HepG2 (cell line): ENCODE results near the gene OSBPL10. TPM values are rescaled to one million over a fixed set of nuclear protein-coding genes. Genes with fewer than 3 reads are reported as not detected.

ENCODE experiments used
- ATAC-seq: fragments of 200-7000 bp; cut with Tn5 transposase; 3 replicates; pipeline ENCODE4 v1.9.1; 2020; ENCODE audit warnings: mild to moderate bottlenecking, moderate library complexity
- BruUV-seq: library from RNA; stranded (reverse); fragments of 400-500 nt; replicated peaks from 2 replicates; lab custom pipeline; 2021; lab: Mats Ljungman, UMichigan
- CTCF ChIA-PET: fragments of 300-600 bp; formaldehyde crosslinking; extraction: SDS; loops from one replicate; lab custom pipeline; 2021; ENCODE audit warnings: low total read pairs, inconsistent platforms, low intra/inter-chr PET ratio; lab: Yijun Ruan, JAX
- POLR2A ChIA-PET: fragments of 350-600 bp; sonication (Branson Sonifier 250); formaldehyde crosslinking; loops from one replicate; lab custom pipeline; 2020; ENCODE audit warnings: antibody characterized with exemption, inconsistent platforms; lab: Yijun Ruan, JAX
- DNase-seq: peaks from one replicate; pipeline ENCODE4 v3.0.0-alpha.2; 2015; ENCODE audit warnings: low spot score
- FAIRE-seq: peaks from 3 replicates; lab custom pipeline; 2011; peaks lifted over from hg19 to GRCh38; lab: Jason Lieb, UNC
- H2AFZ ChIP-seq: one replicate; pipeline ENCODE4 v1.6.1; 2011; ENCODE audit warnings: low read length, inconsistent platforms
- H3K27ac ChIP-seq: fragments of 300-600 bp; 3 replicates; pipeline ENCODE4 v1.8.0; 2011; ENCODE audit warnings: mixed run types, mild to moderate bottlenecking, mixed read lengths, low read length, inconsistent platforms; ENCODE audit not compliant: insufficient read depth; ENCODE audit errors: extremely low read length
- H3K27me3 ChIP-seq, 2 experiments: fragments of 200-600 bp in 1 of 2; 2 replicates in 1 of 2; 3 replicates in 1 of 2; pipeline versions ENCODE4 v1.6.0 to v1.8.0; 2011; ENCODE audit warnings: low read length in 2 of 2, mild to moderate bottlenecking in 2 of 2, moderate library complexity in 2 of 2, inconsistent platforms in 1 of 2; ENCODE audit not compliant: insufficient read depth in 2 of 2, control insufficient read depth in 1 of 2
- H3K36me3 ChIP-seq, 2 experiments: fragments of 200-600 bp in 1 of 2; replicated peaks in 1 of 2; 2 replicates in 1 of 2; 3 replicates in 1 of 2; pipeline versions ENCODE4 v1.5.1 to v1.8.0; 2011; ENCODE audit warnings: low read length in 2 of 2, inconsistent platforms in 1 of 2; ENCODE audit not compliant: insufficient read depth in 2 of 2, control insufficient read depth in 1 of 2
- H3K4me1 ChIP-seq: 2 replicates; pipeline ENCODE4 v1.5.1; 2012; ENCODE audit warnings: low read length, inconsistent platforms; ENCODE audit not compliant: insufficient read depth
- H3K4me2 ChIP-seq: 2 replicates; pipeline ENCODE4 v1.6.0; 2011; ENCODE audit warnings: low read depth, low read length, inconsistent platforms
- H3K4me3 ChIP-seq, 3 experiments: fragments of 200-600 bp in 1 of 3; sonication (generic), shearing (Covaris generic) in 1 of 3; replicated peaks in 1 of 3; 2 replicates each; pipeline ENCODE4 v1.5.1; 2011 to 2016; ENCODE audit warnings: low read length in 3 of 3, inconsistent platforms in 2 of 3, low read depth in 2 of 3, mild to moderate bottlenecking in 2 of 3, control low read depth in 1 of 3, mixed read lengths in 1 of 3; ENCODE audit not compliant: insufficient read depth in 1 of 3
- H3K79me2 ChIP-seq: one replicate; pipeline ENCODE4 v1.6.1; 2011; ENCODE audit warnings: low read length, inconsistent platforms; ENCODE audit not compliant: insufficient read depth
- H3K9ac ChIP-seq: 2 replicates; pipeline ENCODE4 v1.6.0; 2011; ENCODE audit warnings: mild to moderate bottlenecking, low read depth, low read length, inconsistent platforms; ENCODE audit not compliant: insufficient read depth
- H3K9me3 ChIP-seq: 2 replicates; pipeline ENCODE4 v1.5.1; 2012; ENCODE audit warnings: mild to moderate bottlenecking, low read length
- H4K20me1 ChIP-seq: 2 replicates; pipeline ENCODE4 v1.6.0; 2011; ENCODE audit warnings: inconsistent platforms, mild to moderate bottlenecking, low read length, moderate library complexity; ENCODE audit not compliant: insufficient read depth
- ATF7 ChIP-seq, 2 experiments: fragments of 450-650 bp in 1 of 2; sonication (generic) in 1 of 2; formaldehyde crosslinking in 1 of 2; IDR thresholded peaks; 2 replicates each; pipeline versions ENCODE4 v1.4.0 to v1.6.1; 2016 to 2020; ENCODE audit warnings: antibody characterized with exemption in 1 of 2, mild to moderate bottlenecking in 1 of 2, missing genetic modification reagents in 1 of 2
- ELK4 ChIP-seq: sonication (generic); formaldehyde crosslinking; IDR thresholded peaks from 2 replicates; pipeline ENCODE4 v1.9.0; 2021; ENCODE audit warnings: missing genetic modification reagents, borderline replicate concordance
- FOXP4 ChIP-seq: sonication (generic); formaldehyde crosslinking; IDR thresholded peaks from 2 replicates; pipeline ENCODE4 v1.4.0; 2020; ENCODE audit warnings: missing genetic modification reagents
- JUND ChIP-seq: sonication (generic); formaldehyde crosslinking; IDR thresholded peaks from 2 replicates; pipeline ENCODE4 v1.8.0; 2022; ENCODE audit warnings: mild to moderate bottlenecking, missing genetic modification reagents
- NFIB ChIP-seq: sonication (generic); formaldehyde crosslinking; IDR thresholded peaks from 2 replicates; pipeline ENCODE4 v1.9.0; 2021; ENCODE audit warnings: missing genetic modification reagents, mild to moderate bottlenecking, borderline replicate concordance
- SALL1 ChIP-seq: sonication (generic); formaldehyde crosslinking; IDR thresholded peaks from 2 replicates; pipeline ENCODE4 v1.8.0; 2022; ENCODE audit warnings: mild to moderate bottlenecking, missing genetic modification reagents
- STAT5B ChIP-seq: sonication (generic); formaldehyde crosslinking; IDR thresholded peaks from 2 replicates; pipeline ENCODE4 v1.4.0; 2020; ENCODE audit warnings: missing genetic modification reagents
- TAF15 ChIP-seq: fragments of 200-400 bp; formaldehyde crosslinking; IDR thresholded peaks from one replicate; pipeline ENCODE4 v1.6.1; 2018; ENCODE audit warnings: mild to moderate bottlenecking, low read depth, low read length; ENCODE audit not compliant: poor library complexity, severe bottlenecking
- ZBTB10 ChIP-seq: sonication (generic); formaldehyde crosslinking; IDR thresholded peaks from 2 replicates; pipeline ENCODE4 v1.4.0; 2020; ENCODE audit warnings: missing genetic modification reagents, borderline replicate concordance
- ZBTB39 ChIP-seq: sonication (generic); formaldehyde crosslinking; IDR thresholded peaks from 2 replicates; pipeline ENCODE4 v1.5.0; 2020; ENCODE audit warnings: missing genetic modification reagents
- ZNF569 ChIP-seq: sonication (generic); formaldehyde crosslinking; IDR thresholded peaks from 2 replicates; pipeline ENCODE4 v1.5.0; 2020; ENCODE audit warnings: mild to moderate bottlenecking, missing genetic modification reagents, moderate library complexity, borderline replicate concordance
- WGBS: methylation state at CpG from one replicate; pipeline ENCODE4 v1.1.6; 2017; ENCODE audit warnings: low lambda C conversion rate; 5-methylcytosine and 5-hydroxymethylcytosine counted together
- in situ Hi-C: cut with HindIII; loops from 2 replicates; pipeline ENCODE4 v1.10.0; 2017; ENCODE audit warnings: low pct_unique_long_range_greater_than_20kb; ENCODE audit not compliant: extremely low pct_ligation_motif_present
- intact Hi-C: fragments of 100-400 bp; cut with micrococcal nuclease; formaldehyde crosslinking; loops from one replicate; pipeline ENCODE4 v1.10.0; 2022; ENCODE audit not compliant: unreplicated experiment
- polyA plus RNA-seq, 8 experiments: library from polyadenylated mRNA; depleted of rRNA in 3 of 8; stranded (reverse) in 7 of 8; unstranded in 1 of 8; fragments of >200 nt; fragmentation: Illumina TruSeq in 4 of 8; extraction: Trizol in 4 of 8; gene quantifications; 2 replicates each; pipeline versions ENCODE4 v1.2.1 to v1.2.3, GENCODE V29; 2011 to 2016; ENCODE audit warnings: low read depth in 4 of 8, missing spikeins in 1 of 8, mixed read lengths in 1 of 8; ENCODE audit not compliant: insufficient read depth in 1 of 8
- total RNA-seq, 5 experiments: library from RNA; depleted of rRNA; stranded (reverse); fragments of >200 nt; fragmentation: Illumina TruSeq; extraction: Trizol; gene quantifications; 2 replicates each; pipeline ENCODE4 v1.2.3, GENCODE V29; 2016; ENCODE audit warnings: low read depth in 1 of 5

OSBPL10 gene
- total and polyA plus RNA-seq, 2 of the 13 experiments (the other 11 are each of a cell fraction or from before 2014, with no cell fraction given), result 10.3 to 28.6 TPM

GRCh38 chr3:31754575-31755278, 226.3 kb downstream of the OSBPL10 start:
- FAIRE-seq, result no peak
- WGBS, result 88% methylated on average over 5 of the region's 6 CpGs
- Histone ChIP-seq H3K9ac (no peak overlapping the region), H3K36me3 (peaks cover 0 to 3% of the 10 kb centered on the region in 2 experiments; a peak in 1 of 5 replicates), H3K4me3 (no peak overlapping the region), H3K4me2 (no peak overlapping the region), H4K20me1 (no peaks in the 10 kb centered on the region), H3K27ac (no peak overlapping the region), H3K27me3 (no peaks in the 10 kb centered on the region), H2AFZ (no peak overlapping the region), H3K4me1 (no peaks in the 10 kb centered on the region), H3K9me3 (no peaks in the 10 kb centered on the region), H3K79me2 (no peaks in the 10 kb centered on the region)
- no peak for DNase-seq
- in situ Hi-C loops (no loop called here), intact Hi-C loops (no loop called here)
- CTCF ChIA-PET, result no interaction called here
- POLR2A ChIA-PET, result no interaction called here
- no peak for ATAC-seq
- BruUV-seq, result no TSS peak
- TF ChIP-seq ZBTB10 (CRISPR knock-in tag), result no peak
- no peak for TF ChIP-seq ELK4 (CRISPR knock-in tag)
- TF ChIP-seq NFIB, result no peak
- no peak for TF ChIP-seq ATF7 (IDR thresholded peaks at IDR 0.05)
- TF ChIP-seq ATF7 (CRISPR knock-in tag; IDR thresholded peaks at IDR 0.05), result no peak
- no peak for TF ChIP-seq STAT5B (CRISPR knock-in tag)
- no peak for TF ChIP-seq ZBTB39 (CRISPR knock-in tag)
- no peak for TF ChIP-seq ZNF569 (CRISPR knock-in tag)
- no peak for TF ChIP-seq JUND
- TF ChIP-seq TAF15, result no peak
- no peak for TF ChIP-seq SALL1
- TF ChIP-seq FOXP4 (CRISPR knock-in tag), result no peak
